ENCODE results near the gene GLTPD2. TPM values are rescaled to one million over a fixed set of nuclear protein-coding genes. Genes with fewer than 3 reads are reported as not detected.

The GLTPD2 gene
- total and polyA plus RNA-seq, 2 donors (not counting 1 experiment from before 2014, with no cell fraction given) = not detected

Other genes starting within 250 kb of the GLTPD2 start
- gene MYBBP1A, start 233.6 kb upstream of the GLTPD2 start, total RNA-seq = 65.8 and 72.4 TPM in 2 replicates
- 72.6 and 74.4 TPM in 2 replicates for gene MYBBP1A, start 233.6 kb upstream of the GLTPD2 start, polyA plus RNA-seq
- not detected in 2 replicates for gene GGT6, start 228.4 kb upstream of the GLTPD2 start, total RNA-seq
- not detected in 2 replicates for gene GGT6, start 228.4 kb upstream of the GLTPD2 start, polyA plus RNA-seq
- gene SMTNL2, start 204.4 kb upstream of the GLTPD2 start, total RNA-seq = not detected in 2 replicates
- gene SMTNL2, start 204.4 kb upstream of the GLTPD2 start, polyA plus RNA-seq = not detected in 2 replicates
- not detected in 2 replicates for gene ALOX15, start 147.3 kb upstream of the GLTPD2 start, total RNA-seq
- gene ALOX15, start 147.3 kb upstream of the GLTPD2 start, polyA plus RNA-seq = 0.10 and 0.13 TPM in 2 replicates
- 71.8 and 80.9 TPM in 2 replicates for gene PELP1, start 84.8 kb upstream of the GLTPD2 start, total RNA-seq
- 34.9 and 46.1 TPM in 2 replicates for gene PELP1, start 84.8 kb upstream of the GLTPD2 start, polyA plus RNA-seq
- gene ARRB2, start 78.3 kb upstream of the GLTPD2 start, total RNA-seq = 148 and 164 TPM in 2 replicates
- 86.8 and 111 TPM in 2 replicates for gene ARRB2, start 78.3 kb upstream of the GLTPD2 start, polyA plus RNA-seq
- gene MED11, start 57.5 kb upstream of the GLTPD2 start, total RNA-seq = 25.5 and 30.7 TPM in 2 replicates
- gene MED11, start 57.5 kb upstream of the GLTPD2 start, polyA plus RNA-seq = 25.3 and 49.1 TPM in 2 replicates
- gene ZMYND15, start 49.1 kb upstream of the GLTPD2 start, total RNA-seq = 2.1 and 2.5 TPM in 2 replicates
- 0.72 and 0.82 TPM in 2 replicates for gene ZMYND15, start 49.1 kb upstream of the GLTPD2 start, polyA plus RNA-seq
- 19.3 and 22.0 TPM in 2 replicates for gene CXCL16, start 49.0 kb upstream of the GLTPD2 start, total RNA-seq
- gene CXCL16, start 49.0 kb upstream of the GLTPD2 start, polyA plus RNA-seq = 10.9 and 13.8 TPM in 2 replicates
- not detected in 2 replicates for gene TM4SF5, start 17.1 kb upstream of the GLTPD2 start, total RNA-seq
- gene TM4SF5, start 17.1 kb upstream of the GLTPD2 start, polyA plus RNA-seq = not detected in 2 replicates
- gene VMO1, start 2.6 kb upstream of the GLTPD2 start, total RNA-seq = not detected in 2 replicates
- gene VMO1, start 2.6 kb upstream of the GLTPD2 start, polyA plus RNA-seq = 0.57 TPM in 1 of 2 replicates, not detected in the other
- 55.7 and 56.0 TPM in 2 replicates for gene PSMB6, start 7.2 kb downstream of the GLTPD2 start, total RNA-seq
- 65.2 and 73.2 TPM in 2 replicates for gene PSMB6, start 7.2 kb downstream of the GLTPD2 start, polyA plus RNA-seq
- gene PLD2, start 18.2 kb downstream of the GLTPD2 start, total RNA-seq = 69.2 and 72.1 TPM in 2 replicates
- gene PLD2, start 18.2 kb downstream of the GLTPD2 start, polyA plus RNA-seq = 53.1 and 54.5 TPM in 2 replicates
- 108 and 109 TPM in 2 replicates for gene MINK1, start 44.4 kb downstream of the GLTPD2 start, total RNA-seq
- gene MINK1, start 44.4 kb downstream of the GLTPD2 start, polyA plus RNA-seq = 160 and 190 TPM in 2 replicates
- 2.5 and 3.9 TPM in 2 replicates for gene C17orf107, start 110.6 kb downstream of the GLTPD2 start, total RNA-seq
- gene C17orf107, start 110.6 kb downstream of the GLTPD2 start, polyA plus RNA-seq = 4.6 and 9.4 TPM in 2 replicates
- 0.99 and 1.0 TPM in 2 replicates for gene CHRNE, start 114.1 kb downstream of the GLTPD2 start, total RNA-seq
- gene CHRNE, start 114.1 kb downstream of the GLTPD2 start, polyA plus RNA-seq = 3.0 and 4.7 TPM in 2 replicates
- gene GP1BA, start 143.3 kb downstream of the GLTPD2 start, total RNA-seq = not detected in 2 replicates
- 0.06 and 0.07 TPM in 2 replicates for gene GP1BA, start 143.3 kb downstream of the GLTPD2 start, polyA plus RNA-seq
- 32.3 and 42.7 TPM in 2 replicates for gene SLC25A11, start 151.1 kb downstream of the GLTPD2 start, total RNA-seq
- gene SLC25A11, start 151.1 kb downstream of the GLTPD2 start, polyA plus RNA-seq = 26.1 and 44.4 TPM in 2 replicates
- gene RNF167, start 151.3 kb downstream of the GLTPD2 start, total RNA-seq = 131 and 143 TPM in 2 replicates
- 114 and 186 TPM in 2 replicates for gene RNF167, start 151.3 kb downstream of the GLTPD2 start, polyA plus RNA-seq
- gene PFN1, start 159.6 kb downstream of the GLTPD2 start, total RNA-seq = 307 and 330 TPM in 2 replicates
- 609 and 618 TPM in 2 replicates for gene PFN1, start 159.6 kb downstream of the GLTPD2 start, polyA plus RNA-seq
- gene ENO3, start 162.2 kb downstream of the GLTPD2 start, total RNA-seq = 32.5 and 34.8 TPM in 2 replicates
- 35.4 and 50.1 TPM in 2 replicates for gene ENO3, start 162.2 kb downstream of the GLTPD2 start, polyA plus RNA-seq
- 52.5 and 53.6 TPM in 2 replicates for gene SPAG7, start 178.9 kb downstream of the GLTPD2 start, total RNA-seq
- gene SPAG7, start 178.9 kb downstream of the GLTPD2 start, polyA plus RNA-seq = 43.4 and 46.9 TPM in 2 replicates
- gene CAMTA2, start 198.7 kb downstream of the GLTPD2 start, total RNA-seq = 57.6 and 57.9 TPM in 2 replicates
- 37.1 and 48.3 TPM in 2 replicates for gene CAMTA2, start 198.7 kb downstream of the GLTPD2 start, polyA plus RNA-seq
- 0.30 and 0.51 TPM in 2 replicates for gene INCA1, start 208.6 kb downstream of the GLTPD2 start, total RNA-seq
- 0.45 and 0.60 TPM in 2 replicates for gene INCA1, start 208.6 kb downstream of the GLTPD2 start, polyA plus RNA-seq
- gene KIF1C, start 209.0 kb downstream of the GLTPD2 start, total RNA-seq = 29.6 and 41.5 TPM in 2 replicates
- 2.9 and 5.7 TPM in 2 replicates for gene KIF1C, start 209.0 kb downstream of the GLTPD2 start, polyA plus RNA-seq
- gene SLC52A1, start 246.5 kb downstream of the GLTPD2 start, total RNA-seq = not detected in 2 replicates
- not detected in 2 replicates for gene SLC52A1, start 246.5 kb downstream of the GLTPD2 start, polyA plus RNA-seq